GM18867 (cell line): ENCODE measurements around the gene EDEM3.

Experiments used
- ATAC-seq: cut with Tn5 transposase; IDR thresholded peaks from one replicate; pipeline ENCODE4 v1.9.1; 2021; ENCODE audit warnings: mild to moderate bottlenecking, moderate library complexity; ENCODE audit not compliant: unreplicated experiment

EDEM3 gene

DNA sequence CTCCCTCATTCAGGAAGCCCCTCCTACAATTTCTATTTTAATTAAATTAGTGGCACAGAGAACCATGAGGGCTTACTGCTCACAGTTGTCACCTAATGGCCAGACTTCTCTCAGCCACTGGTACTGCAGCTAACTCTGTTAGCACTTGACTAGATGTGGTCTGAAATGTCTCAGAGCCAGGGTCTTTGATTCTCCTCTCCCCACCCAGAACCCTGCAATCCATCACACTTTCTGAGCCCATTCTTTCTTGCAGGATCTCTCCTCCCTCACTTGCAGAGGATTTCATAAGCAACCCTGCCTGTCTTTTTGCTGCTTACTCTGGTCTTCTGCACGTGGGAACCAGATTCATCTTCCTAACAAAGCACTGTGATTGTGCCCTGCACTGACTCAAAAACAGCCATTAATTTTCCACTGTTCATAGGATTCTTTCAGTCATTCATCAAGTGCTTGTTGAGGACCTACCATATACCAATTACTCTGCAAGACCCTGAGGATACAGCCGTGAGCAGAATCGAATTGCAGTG, 108.4 kb downstream of the EDEM3 start:
- no peak for ATAC-seq

DNA sequence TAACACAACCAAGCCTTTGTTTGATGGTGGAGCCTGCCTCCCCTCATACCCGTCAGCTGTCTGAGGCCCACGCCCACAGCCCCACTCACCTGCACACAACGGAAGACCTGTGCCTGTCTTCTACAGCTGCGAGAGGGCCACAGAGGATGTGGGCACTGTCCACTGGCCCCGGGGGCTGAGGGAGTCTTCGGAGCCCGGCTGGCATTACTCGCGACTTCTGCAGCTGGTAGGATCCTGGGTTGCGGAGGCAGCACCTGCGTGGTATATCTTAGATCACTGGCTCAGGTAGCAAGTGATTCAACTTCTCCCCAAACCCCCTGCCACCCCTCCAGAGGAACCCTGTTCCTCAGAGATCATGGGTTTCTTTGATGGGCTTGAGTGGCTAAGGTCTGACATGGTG, 109.9 kb downstream of the EDEM3 start:
- ATAC-seq, result no peak

DNA sequence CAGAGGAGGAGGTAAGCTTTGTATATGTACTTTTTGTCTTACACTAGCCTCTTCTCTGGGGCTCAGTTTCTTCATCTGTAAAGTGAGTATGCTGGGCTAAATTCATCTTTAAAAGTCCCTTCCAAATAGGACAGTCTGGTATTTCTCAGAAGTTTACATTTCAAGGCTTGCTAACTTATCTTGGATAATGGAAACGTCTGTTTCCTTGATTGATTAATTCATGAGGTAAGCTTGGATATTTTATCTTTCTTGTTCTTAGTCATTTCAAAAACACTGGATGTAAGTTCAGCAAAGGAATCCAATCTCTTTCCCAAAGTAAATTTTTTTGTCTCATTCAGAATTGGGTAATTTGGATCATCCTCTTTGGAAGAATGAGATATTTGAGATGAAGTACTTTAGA, 111.0 kb downstream of the EDEM3 start:
- no peak for ATAC-seq

DNA sequence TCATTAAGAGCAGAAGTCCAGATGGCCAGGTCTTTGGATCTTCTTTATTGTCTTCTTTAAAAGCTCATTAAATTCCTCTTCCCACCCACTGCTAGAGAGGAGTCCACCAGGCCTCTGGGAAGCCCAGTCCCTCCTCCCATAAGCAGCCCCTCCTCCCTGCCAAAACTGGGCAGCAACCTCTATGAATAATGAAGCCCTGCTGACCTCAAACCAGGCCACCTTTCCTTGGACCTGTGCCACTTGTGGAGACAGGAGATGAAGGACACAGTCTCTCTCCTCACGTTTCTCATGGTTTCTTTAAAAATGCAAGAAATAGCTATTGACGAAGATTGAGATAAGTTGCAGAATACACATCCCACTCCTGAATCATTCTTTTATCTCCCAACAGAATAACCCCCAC, 112.8 kb downstream of the EDEM3 start:
- no peak for ATAC-seq

- ATAC-seq, result no peak
Observed at GRCh38 chr1:184640505-184640904, 114.2 kb downstream of the EDEM3 start.
